Measurements from ENCODE around the gene ZBTB11.

DNA sequence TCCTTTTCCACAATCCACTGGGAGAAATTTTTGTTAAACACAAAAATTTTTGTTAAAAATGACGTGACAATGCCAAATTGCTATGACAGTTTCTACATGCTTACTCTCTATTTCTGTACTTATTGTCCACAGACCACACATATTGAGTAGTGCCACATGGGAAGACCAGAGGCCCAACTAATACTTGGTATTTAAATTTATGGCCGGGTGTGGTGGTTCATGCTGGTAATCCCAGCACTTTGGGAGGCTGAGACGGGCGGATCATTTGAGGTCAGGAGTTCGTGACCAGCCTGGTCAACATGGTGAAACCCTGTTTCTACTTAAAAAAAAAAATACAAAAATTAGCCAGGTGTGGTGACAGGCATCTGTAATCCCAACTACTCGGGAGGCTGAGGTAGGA lies 20.3 kb downstream of the ZBTB11 start:
- TF ChIP-seq, protein P1, sequence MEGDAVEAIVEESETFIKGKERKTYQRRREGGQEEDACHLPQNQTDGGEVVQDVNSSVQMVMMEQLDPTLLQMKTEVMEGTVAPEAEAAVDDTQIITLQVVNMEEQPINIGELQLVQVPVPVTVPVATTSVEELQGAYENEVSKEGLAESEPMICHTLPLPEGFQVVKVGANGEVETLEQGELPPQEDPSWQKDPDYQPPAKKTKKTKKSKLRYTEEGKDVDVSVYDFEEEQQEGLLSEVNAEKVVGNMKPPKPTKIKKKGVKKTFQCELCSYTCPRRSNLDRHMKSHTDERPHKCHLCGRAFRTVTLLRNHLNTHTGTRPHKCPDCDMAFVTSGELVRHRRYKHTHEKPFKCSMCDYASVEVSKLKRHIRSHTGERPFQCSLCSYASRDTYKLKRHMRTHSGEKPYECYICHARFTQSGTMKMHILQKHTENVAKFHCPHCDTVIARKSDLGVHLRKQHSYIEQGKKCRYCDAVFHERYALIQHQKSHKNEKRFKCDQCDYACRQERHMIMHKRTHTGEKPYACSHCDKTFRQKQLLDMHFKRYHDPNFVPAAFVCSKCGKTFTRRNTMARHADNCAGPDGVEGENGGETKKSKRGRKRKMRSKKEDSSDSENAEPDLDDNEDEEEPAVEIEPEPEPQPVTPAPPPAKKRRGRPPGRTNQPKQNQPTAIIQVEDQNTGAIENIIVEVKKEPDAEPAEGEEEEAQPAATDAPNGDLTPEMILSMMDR (IDR thresholded peaks at IDR 0.05) = no peak
- TF ChIP-seq POLR2A (IDR thresholded peaks at IDR 0.05) = no peak
